ENCODE data around the gene TRIM50. TPM values are rescaled to one million over a fixed set of nuclear protein-coding genes. Genes with fewer than 3 reads are reported as not detected.

TRIM50 gene
- total and polyA plus RNA-seq, 9 of the 15 experiments (the other 6 are each of a cell fraction or from before 2014, with no cell fraction given): not detected

GRCh38 chr7:73366127-73366526 is 38.2 kb upstream of the TRIM50 start (continued):
- TF ChIP-seq PURB (CRISPR knock-in tag; IDR thresholded peaks at IDR 0.05; ENCODE audit: low read depth) (no peak), CSDE1 (IDR thresholded peaks at IDR 0.05) (no peak)
- TF ChIP-seq, protein P1, sequence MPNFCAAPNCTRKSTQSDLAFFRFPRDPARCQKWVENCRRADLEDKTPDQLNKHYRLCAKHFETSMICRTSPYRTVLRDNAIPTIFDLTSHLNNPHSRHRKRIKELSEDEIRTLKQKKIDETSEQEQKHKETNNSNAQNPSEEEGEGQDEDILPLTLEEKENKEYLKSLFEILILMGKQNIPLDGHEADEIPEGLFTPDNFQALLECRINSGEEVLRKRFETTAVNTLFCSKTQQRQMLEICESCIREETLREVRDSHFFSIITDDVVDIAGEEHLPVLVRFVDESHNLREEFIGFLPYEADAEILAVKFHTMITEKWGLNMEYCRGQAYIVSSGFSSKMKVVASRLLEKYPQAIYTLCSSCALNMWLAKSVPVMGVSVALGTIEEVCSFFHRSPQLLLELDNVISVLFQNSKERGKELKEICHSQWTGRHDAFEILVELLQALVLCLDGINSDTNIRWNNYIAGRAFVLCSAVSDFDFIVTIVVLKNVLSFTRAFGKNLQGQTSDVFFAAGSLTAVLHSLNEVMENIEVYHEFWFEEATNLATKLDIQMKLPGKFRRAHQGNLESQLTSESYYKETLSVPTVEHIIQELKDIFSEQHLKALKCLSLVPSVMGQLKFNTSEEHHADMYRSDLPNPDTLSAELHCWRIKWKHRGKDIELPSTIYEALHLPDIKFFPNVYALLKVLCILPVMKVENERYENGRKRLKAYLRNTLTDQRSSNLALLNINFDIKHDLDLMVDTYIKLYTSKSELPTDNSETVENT (CRISPR knock-in tag; IDR thresholded peaks at IDR 0.05): no peak

- CTCF ChIA-PET (ENCODE audit: low intra/inter-chr PET ratio): no interaction called here
- H3K4me3 ChIP-seq: no peak overlapping the region
- 2% methylated on average over 23 of the region's 25 CpGs for WGBS (ENCODE audit: insufficient coverage, low coverage, missing lambda C conversion rate)
Measured at GRCh38 chr7:73364006-73364728, 36.3 kb upstream of the TRIM50 start.

More at GRCh38 chr7:73364006-73364728, 36.3 kb upstream of the TRIM50 start:
- TF ChIP-seq, protein P2, sequence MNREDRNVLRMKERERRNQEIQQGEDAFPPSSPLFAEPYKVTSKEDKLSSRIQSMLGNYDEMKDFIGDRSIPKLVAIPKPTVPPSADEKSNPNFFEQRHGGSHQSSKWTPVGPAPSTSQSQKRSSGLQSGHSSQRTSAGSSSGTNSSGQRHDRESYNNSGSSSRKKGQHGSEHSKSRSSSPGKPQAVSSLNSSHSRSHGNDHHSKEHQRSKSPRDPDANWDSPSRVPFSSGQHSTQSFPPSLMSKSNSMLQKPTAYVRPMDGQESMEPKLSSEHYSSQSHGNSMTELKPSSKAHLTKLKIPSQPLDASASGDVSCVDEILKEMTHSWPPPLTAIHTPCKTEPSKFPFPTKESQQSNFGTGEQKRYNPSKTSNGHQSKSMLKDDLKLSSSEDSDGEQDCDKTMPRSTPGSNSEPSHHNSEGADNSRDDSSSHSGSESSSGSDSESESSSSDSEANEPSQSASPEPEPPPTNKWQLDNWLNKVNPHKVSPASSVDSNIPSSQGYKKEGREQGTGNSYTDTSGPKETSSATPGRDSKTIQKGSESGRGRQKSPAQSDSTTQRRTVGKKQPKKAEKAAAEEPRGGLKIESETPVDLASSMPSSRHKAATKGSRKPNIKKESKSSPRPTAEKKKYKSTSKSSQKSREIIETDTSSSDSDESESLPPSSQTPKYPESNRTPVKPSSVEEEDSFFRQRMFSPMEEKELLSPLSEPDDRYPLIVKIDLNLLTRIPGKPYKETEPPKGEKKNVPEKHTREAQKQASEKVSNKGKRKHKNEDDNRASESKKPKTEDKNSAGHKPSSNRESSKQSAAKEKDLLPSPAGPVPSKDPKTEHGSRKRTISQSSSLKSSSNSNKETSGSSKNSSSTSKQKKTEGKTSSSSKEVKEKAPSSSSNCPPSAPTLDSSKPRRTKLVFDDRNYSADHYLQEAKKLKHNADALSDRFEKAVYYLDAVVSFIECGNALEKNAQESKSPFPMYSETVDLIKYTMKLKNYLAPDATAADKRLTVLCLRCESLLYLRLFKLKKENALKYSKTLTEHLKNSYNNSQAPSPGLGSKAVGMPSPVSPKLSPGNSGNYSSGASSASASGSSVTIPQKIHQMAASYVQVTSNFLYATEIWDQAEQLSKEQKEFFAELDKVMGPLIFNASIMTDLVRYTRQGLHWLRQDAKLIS (CRISPR knock-in tag; IDR thresholded peaks at IDR 0.05): no peak
- TF ChIP-seq ATF7 (IDR thresholded peaks at IDR 0.05): no peak
- TF ChIP-seq RAD51 (IDR thresholded peaks at IDR 0.05; ENCODE audit: borderline replicate concordance, low read depth): no peak
- TF ChIP-seq GTF2E2 (tag; IDR thresholded peaks at IDR 0.05): no peak
- TF ChIP-seq CC2D1A (IDR thresholded peaks at IDR 0.05): no peak
- TF ChIP-seq PHF8 (IDR thresholded peaks at IDR 0.05; ENCODE audit: borderline replicate concordance, low read length): no peak
- Histone ChIP-seq H3K27ac (ENCODE audit: extremely low read depth, low read depth, low read length) (no peak overlapping the region), H3K4me1 (replicated peaks in 1 of 2; ENCODE audit: control insufficient read depth in 2 of 2, insufficient read depth in 2 of 2, low read length in 2 of 2) (peaks cover 0 to 16% of the 10 kb centered on the region in 2 experiments; a peak in 2 of 5 replicates), H2AFZ (ENCODE audit: low read depth, low read length) (no peak overlapping the region), H3K27me3 (ENCODE audit: control insufficient read depth in 2 of 2, insufficient read depth in 2 of 2, low read length in 2 of 2) (peaks cover 55 to 73% of the 10 kb centered on the region in 2 experiments), H3K79me2 (ENCODE audit: control insufficient read depth, insufficient read depth, low read length) (no peaks in the 10 kb centered on the region), H3K9me1 (ENCODE audit: control insufficient read depth, insufficient read depth, low read length) (no peaks in the 10 kb centered on the region), H3K4me2 (ENCODE audit: insufficient read depth, low read length) (no peak overlapping the region), H3K9me3 (replicated peaks; ENCODE audit: control insufficient read depth, insufficient read depth, low read depth, low read length) (no peaks in the 10 kb centered on the region), H3K36me3 (ENCODE audit: control insufficient read depth, insufficient read depth, low read length) (no peaks in the 10 kb centered on the region), H3K9ac (ENCODE audit: insufficient read depth in 1 of 2, low read depth in 2 of 2, low read length in 2 of 2) (no peak overlapping the region), H4K20me1 (replicated peaks; ENCODE audit: control insufficient read depth, insufficient read depth, low read length) (0 out of 2 replicates have a peak, but pooled peaks cover 9% of the 10 kb centered on the region)
- in situ Hi-C loops (cut with MboI): no loop called here
- DNase-seq (ENCODE audit: extremely low read depth in 1 of 4, low spot score in 3 of 4) (peak in 1 of 4 experiments; percentile 20), ATAC-seq (no peak), FAIRE-seq (no peak)
- intact Hi-C loops (cut with micrococcal nuclease): no loop called here
- no TSS peak for BruUV-seq (replicated peaks)
- POLR2A ChIA-PET: no interaction called here
